Skeletal muscle tissue (tissue), 4 donors: Measurements from ENCODE around the gene DENND1A. TPM values are rescaled to one million over a fixed set of nuclear protein-coding genes. Genes with fewer than 3 reads are reported as not detected.

Experiments
- H3K27ac ChIP-seq: one replicate; pipeline ENCODE4 v1.7.0; 2013; ENCODE audit warnings: mild to moderate bottlenecking, low read depth, low read length, inconsistent platforms
- H3K27me3 ChIP-seq, 3 donors: one replicate each; pipeline ENCODE4 v1.7.0; 2013; ENCODE audit warnings: low read length in 3 of 3; ENCODE audit not compliant: control insufficient read depth in 3 of 3, insufficient read depth in 3 of 3
- H3K36me3 ChIP-seq, 3 donors: one replicate each; pipeline ENCODE4 v1.7.0; 2013; ENCODE audit warnings: low read length in 3 of 3; ENCODE audit not compliant: control insufficient read depth in 3 of 3, insufficient read depth in 3 of 3
- H3K4me1 ChIP-seq, 3 donors: one replicate each; pipeline ENCODE4 v1.7.0; 2013; ENCODE audit warnings: low read length in 3 of 3, mild to moderate bottlenecking in 3 of 3; ENCODE audit not compliant: control insufficient read depth in 3 of 3, insufficient read depth in 3 of 3
- H3K4me3 ChIP-seq, 3 donors: one replicate each; pipeline ENCODE4 v1.7.0; 2013; ENCODE audit warnings: low read length in 3 of 3
- H3K9ac ChIP-seq, 3 donors: one replicate each; pipeline ENCODE4 v1.7.0; 2013; ENCODE audit warnings: low read length in 3 of 3, mild to moderate bottlenecking in 3 of 3, moderate library complexity in 2 of 3, low read depth in 1 of 3
- H3K9me3 ChIP-seq, 3 donors: one replicate each; pipeline ENCODE4 v1.7.0; 2013; ENCODE audit warnings: low read length in 3 of 3; ENCODE audit not compliant: control insufficient read depth in 3 of 3
- total RNA-seq: library from RNA; depleted of rRNA; stranded (reverse); fragments of >200 nt; gene quantifications from one replicate; pipeline ENCODE4 v1.2.3, GENCODE V29; 2014
- donor health status: Osteomylitis.

The DENND1A gene
- total RNA-seq, 1 donor from 2014 or later: 23.5 TPM

DNA sequence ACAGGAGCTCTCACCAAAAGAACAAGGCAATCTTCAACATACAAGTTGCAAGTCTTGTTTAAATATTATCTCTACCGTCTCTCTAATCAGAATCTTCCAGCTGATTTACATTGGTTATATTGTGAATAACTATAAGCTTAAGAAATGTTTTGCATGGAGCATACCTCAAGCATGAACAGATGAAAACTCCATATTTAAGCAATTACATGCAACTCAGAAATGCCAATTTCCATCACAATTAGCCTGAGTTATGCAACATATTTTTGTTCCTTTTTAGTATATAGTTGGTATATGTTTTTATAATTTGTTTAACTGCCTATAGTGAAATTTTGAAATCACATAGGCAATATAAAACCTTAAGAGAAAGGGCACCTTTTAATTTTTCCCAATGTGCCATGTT, 142.5 kb downstream of the DENND1A start:
- Histone ChIP-seq H3K9me3 (no peaks in the 10 kb centered on the region), H3K27ac (no peak overlapping the region), H3K36me3 (no peaks in the 10 kb centered on the region), H3K9ac (no peak overlapping the region), H3K4me3 (no peak overlapping the region), H3K27me3 (no peaks in the 10 kb centered on the region), H3K4me1 (no peaks in the 10 kb centered on the region)

DNA sequence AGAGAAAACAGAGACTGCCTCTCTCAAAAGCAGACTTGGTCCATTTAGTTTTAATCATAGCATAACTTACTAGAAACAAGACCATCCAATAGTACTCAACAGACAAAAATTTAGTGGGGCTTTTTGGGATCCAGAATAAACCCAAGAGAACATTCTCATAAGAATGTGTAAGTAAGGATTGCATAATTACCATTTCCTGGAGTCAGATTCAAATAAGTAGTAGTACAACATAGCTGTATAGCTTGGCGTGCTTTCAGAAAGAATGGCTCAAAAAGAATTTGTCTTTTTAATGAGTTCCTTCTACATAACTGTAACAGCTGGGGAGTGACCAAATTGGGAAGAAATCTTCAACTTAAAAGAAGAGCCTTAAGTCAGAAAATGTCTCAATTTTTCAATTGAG, 145.4 kb downstream of the DENND1A start:
- no peaks in the 10 kb centered on the region for H3K9me3 ChIP-seq
- H3K9ac ChIP-seq: no peak overlapping the region
- no peak overlapping the region for H3K4me3 ChIP-seq
- no peaks in the 10 kb centered on the region for H3K4me1 ChIP-seq
- H3K27ac ChIP-seq: no peak overlapping the region
- no peaks in the 10 kb centered on the region for H3K36me3 ChIP-seq
- no peaks in the 10 kb centered on the region for H3K27me3 ChIP-seq

DNA sequence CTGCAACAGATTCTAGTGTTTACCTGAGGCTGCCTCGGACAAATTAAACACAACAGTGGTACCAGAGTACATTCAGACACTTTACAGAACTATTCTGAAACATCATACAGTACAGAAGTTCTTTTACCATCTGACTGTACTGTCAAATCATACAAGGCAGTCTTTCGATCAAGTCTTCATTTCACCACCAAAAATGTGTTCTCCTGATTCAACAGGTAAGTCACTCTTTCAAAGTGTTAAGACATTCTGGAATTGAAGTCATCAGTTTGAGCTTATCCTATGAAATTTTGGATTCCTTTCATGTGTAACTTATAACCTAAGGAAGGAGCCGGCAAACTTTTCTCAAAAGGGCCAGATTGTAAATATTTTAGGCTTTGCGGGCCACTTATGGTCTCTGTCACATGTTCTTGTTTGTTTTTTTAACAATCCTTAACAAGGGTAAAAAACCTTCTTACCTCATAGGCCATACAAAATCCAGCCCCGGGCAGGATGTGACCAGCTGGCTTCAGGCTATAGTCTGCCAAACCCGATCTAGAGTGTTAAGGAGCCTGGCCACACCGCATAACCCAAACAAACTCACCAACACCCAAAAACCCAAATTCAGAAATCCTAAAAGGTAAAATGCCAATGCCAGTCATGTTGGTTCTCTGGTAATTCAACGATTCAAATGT, 151.6 kb downstream of the DENND1A start:
- Histone ChIP-seq H3K9ac (no peak overlapping the region), H3K27ac (no peak overlapping the region)

DNA sequence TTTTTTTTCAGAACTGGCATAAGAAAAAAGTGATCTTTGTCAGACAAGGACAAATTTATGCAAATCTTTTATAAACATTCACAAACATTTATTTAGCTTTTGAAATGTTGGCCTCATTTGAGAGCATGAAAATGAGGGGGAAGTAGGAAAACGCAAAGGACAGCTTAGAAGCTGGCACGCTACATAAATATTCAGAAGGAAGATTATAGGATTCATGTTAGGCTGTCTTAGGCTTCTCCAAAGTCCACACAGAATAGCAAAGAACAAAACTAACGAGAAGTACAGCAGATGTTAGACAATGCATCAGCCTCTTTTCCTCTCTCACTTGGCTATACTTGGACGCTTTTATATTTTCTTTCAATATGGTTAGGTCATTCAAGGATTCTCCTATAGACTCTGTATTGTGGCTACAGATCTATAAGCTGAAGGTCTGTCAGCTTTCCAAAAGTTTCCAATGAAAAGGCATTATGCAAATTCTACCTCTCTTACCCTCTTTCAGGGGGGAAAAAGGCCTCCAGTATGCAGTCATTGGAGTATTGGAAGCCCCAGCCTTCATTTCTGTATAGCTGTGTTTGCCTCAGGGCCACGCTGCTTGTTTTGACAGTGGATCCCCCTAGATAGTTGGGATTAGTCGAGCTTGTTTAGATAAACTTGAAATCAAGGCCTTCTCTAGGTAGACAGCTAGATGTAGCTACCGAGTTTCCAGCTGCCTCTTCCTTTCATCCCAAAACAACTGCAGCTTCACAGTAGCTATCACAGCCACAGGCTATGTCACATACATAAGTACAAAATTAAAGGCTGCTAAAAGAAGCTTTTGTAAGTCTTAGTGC, 153.0 kb downstream of the DENND1A start:
- Histone ChIP-seq H3K9ac (no peak overlapping the region), H3K36me3 (no peaks in the 10 kb centered on the region), H3K4me1 (no peaks in the 10 kb centered on the region)

More for the DNA sequence above, 151.6 kb downstream of the DENND1A start:
- no peaks in the 10 kb centered on the region for H3K27me3 ChIP-seq
- no peaks in the 10 kb centered on the region for H3K36me3 ChIP-seq
- no peaks in the 10 kb centered on the region for H3K9me3 ChIP-seq
- no peaks in the 10 kb centered on the region for H3K4me1 ChIP-seq
- H3K4me3 ChIP-seq: no peak overlapping the region

DNA sequence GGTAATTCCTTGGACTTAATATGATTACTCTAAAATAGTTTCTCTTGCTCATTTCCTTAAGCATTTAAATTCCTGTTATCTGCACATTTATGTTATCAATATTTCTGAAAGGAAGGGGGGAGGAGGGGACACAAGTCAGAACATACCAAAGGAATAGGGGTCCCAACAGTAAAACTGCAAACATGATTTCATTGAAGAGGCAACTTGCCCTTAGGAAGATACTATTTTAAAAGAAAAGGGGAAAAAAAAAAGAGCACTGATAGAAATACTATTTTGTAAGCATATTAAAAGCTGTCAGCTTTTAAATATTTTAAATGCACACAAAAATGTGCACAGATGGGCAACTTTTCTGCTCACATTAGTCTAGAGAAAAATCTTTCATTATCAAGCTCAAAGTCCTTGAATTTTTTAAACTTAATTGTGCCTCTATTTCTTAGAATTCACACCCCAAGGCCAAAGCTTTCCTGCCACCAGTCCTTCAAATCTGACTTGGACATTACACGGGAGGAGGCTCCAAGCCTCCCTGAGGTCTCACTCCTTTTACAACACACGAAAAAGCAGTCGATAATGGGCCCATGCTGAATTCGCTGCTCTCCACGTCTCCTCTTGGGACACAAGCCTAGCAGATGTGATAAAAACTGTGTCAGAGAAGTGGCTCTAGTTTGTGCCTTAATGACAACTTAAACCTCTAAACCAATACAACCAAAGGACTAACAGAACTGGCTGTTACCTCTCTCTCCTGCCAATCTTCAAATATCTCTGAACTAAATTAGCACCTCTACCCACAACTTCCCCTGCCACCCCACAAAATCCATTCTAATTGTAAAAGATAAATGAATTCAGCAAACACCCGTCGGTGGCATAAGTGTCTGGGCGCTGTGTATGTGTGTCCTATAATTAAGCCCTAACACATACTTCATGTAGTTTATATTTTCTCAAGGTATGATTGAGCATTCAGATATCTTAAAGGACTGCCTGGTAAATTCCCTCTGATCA, 154.3 kb downstream of the DENND1A start:
- Histone ChIP-seq H3K36me3 (no peaks in the 10 kb centered on the region), H3K27ac (no peak overlapping the region), H3K4me3 (no peak overlapping the region), H3K9me3 (no peaks in the 10 kb centered on the region), H3K9ac (no peak overlapping the region), H3K4me1 (no peaks in the 10 kb centered on the region), H3K27me3 (no peaks in the 10 kb centered on the region)

More for the DNA sequence above, 153.0 kb downstream of the DENND1A start:
- Histone ChIP-seq H3K4me3 (no peak overlapping the region), H3K9me3 (no peaks in the 10 kb centered on the region), H3K27ac (no peak overlapping the region), H3K27me3 (no peaks in the 10 kb centered on the region)

DNA sequence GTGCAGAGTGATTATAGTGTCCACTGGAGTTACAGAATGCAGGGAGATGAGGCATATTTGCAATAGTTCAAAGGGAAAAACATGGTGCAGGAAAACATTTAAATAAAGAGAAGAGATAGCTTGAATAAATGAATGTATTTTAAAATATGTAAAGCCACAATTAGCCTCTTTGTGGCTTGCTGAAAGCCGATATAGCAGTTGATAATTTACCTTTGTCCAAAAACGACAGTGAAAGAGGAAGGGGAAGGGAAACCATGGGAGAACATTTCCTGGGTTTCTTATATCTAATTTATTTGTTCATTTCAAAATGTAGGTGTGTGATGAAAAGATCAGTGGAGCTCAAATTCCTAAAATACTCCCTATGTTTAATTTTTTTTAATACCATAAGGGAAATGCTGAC, 156.1 kb downstream of the DENND1A start:
- no peak overlapping the region for H3K9ac ChIP-seq
- no peak overlapping the region for H3K27ac ChIP-seq
- no peaks in the 10 kb centered on the region for H3K4me1 ChIP-seq
- no peak overlapping the region for H3K4me3 ChIP-seq
- H3K9me3 ChIP-seq: no peaks in the 10 kb centered on the region
- no peaks in the 10 kb centered on the region for H3K36me3 ChIP-seq
- H3K27me3 ChIP-seq: no peaks in the 10 kb centered on the region

DNA sequence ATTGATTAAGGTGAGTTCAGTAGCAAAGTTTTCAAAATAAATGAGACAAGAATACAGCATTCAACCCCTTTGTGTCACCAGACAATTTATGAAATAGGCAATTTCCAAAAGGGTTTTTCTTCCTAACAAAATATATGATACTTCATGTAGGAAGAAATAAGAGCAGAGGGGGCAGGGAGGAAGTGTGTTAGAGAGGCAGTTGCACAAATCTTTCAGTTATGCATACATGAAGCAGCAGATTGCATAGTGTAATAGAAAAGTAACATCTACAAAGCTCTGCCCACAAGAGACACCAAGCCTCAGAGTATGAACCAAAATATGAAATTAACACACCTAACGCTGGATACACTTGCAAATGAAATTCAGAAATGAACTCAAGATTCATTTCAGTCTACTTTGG, 157.0 kb downstream of the DENND1A start:
- Histone ChIP-seq H3K27me3 (no peaks in the 10 kb centered on the region), H3K4me3 (no peak overlapping the region), H3K27ac (no peak overlapping the region), H3K9me3 (no peaks in the 10 kb centered on the region), H3K36me3 (no peaks in the 10 kb centered on the region), H3K4me1 (no peaks in the 10 kb centered on the region), H3K9ac (no peak overlapping the region)

DNA sequence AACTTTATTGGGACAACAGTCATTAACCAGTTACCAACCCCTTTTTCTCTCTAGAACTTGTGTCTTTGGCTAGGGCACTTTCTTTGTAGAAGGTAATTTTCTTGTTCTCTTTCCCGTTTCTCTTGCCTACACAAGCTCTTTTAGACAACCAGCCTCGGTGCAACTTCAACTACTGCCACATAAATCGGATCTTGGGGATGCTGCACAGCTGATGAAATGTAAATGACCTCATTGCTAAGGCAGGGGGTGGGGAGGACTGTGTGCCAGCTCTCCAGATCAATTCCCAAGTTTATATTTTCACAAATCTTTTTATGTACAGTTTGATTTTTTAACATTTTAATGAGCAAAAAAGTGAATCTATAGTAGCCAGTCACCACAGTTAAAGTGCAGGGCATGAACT, 157.6 kb downstream of the DENND1A start:
- no peaks in the 10 kb centered on the region for H3K36me3 ChIP-seq
- H3K9me3 ChIP-seq: no peaks in the 10 kb centered on the region
- no peak overlapping the region for H3K9ac ChIP-seq
- H3K27ac ChIP-seq: no peak overlapping the region
- H3K4me1 ChIP-seq: no peaks in the 10 kb centered on the region
- no peak overlapping the region for H3K4me3 ChIP-seq
- no peaks in the 10 kb centered on the region for H3K27me3 ChIP-seq

DNA sequence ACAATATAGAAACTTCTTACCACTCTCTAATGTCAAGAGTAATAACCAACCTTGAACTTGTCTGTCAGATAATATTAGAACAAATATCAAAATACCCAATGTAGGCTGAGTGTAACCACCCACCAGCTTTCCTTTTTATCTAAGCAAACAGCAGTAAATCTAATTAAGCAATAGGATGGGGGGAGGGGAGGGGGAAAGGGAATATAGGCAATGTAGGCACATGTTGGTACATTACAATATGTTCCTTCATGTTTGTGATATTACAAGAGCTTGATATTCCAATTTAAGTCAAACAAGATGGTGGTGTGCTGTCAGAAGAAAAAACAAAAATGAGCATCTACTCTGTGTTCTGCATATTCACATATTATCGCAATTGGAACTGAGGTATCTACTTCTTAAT, 158.2 kb downstream of the DENND1A start:
- no peaks in the 10 kb centered on the region for H3K36me3 ChIP-seq
- no peak overlapping the region for H3K9ac ChIP-seq
- H3K27me3 ChIP-seq: no peaks in the 10 kb centered on the region
- H3K27ac ChIP-seq: no peak overlapping the region
- H3K4me3 ChIP-seq: no peak overlapping the region
- H3K4me1 ChIP-seq: no peaks in the 10 kb centered on the region
- H3K9me3 ChIP-seq: no peaks in the 10 kb centered on the region
